ENCODE data around the gene PPCDC.

DNA sequence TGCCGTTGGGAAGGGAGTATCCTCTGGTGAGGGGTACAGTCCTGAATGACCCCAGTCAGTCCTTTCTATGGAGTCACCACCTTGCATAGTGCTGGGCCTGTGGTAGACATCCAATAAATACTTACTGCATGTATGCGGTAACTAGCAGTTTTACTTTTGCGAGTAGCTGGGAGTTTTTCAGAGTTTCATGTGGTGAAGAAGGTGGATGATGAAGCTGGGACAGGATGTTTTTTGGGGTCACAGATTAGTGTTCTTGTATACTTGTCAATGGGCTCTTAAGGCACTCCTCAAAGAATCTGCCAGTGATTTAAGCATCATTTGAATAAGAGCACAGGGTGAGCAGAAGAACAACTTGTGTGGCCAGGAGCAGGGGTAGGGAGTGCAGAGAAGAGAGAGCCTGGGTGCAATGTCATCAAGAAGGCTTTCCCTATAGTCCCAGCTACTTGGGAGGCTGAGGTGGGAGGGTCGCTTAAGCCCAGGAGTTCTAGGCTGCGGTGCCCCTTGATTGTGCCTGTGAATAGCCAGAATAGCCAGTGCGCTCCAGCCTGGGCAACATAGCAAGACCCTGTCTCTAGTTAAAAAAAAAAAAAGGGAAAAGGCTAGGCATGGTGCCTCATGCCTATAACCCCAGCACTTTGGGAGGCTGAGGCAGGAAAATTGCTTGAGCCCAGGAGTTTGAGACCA, 22.1 kb downstream of the PPCDC start:
- TF ChIP-seq, protein P1, sequence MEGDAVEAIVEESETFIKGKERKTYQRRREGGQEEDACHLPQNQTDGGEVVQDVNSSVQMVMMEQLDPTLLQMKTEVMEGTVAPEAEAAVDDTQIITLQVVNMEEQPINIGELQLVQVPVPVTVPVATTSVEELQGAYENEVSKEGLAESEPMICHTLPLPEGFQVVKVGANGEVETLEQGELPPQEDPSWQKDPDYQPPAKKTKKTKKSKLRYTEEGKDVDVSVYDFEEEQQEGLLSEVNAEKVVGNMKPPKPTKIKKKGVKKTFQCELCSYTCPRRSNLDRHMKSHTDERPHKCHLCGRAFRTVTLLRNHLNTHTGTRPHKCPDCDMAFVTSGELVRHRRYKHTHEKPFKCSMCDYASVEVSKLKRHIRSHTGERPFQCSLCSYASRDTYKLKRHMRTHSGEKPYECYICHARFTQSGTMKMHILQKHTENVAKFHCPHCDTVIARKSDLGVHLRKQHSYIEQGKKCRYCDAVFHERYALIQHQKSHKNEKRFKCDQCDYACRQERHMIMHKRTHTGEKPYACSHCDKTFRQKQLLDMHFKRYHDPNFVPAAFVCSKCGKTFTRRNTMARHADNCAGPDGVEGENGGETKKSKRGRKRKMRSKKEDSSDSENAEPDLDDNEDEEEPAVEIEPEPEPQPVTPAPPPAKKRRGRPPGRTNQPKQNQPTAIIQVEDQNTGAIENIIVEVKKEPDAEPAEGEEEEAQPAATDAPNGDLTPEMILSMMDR (conservative IDR thresholded peaks at IDR 0.05 in 1 of 2, IDR thresholded peaks at IDR 0.05 in 1 of 2; ENCODE audit: extremely low read depth in 1 of 2, insufficient read depth in 1 of 2, low read depth in 1 of 2, low read length in 2 of 2), result no peak
- no peak for TF ChIP-seq EZH2 (IDR thresholded peaks at IDR 0.05; ENCODE audit: borderline replicate concordance, low read length)

Data from mammary epithelial cell (primary cell).